Measurements from ENCODE around the gene DPH7. TPM values are rescaled to one million over a fixed set of nuclear protein-coding genes. Genes with fewer than 3 reads are reported as not detected.
"Not testable (repeated sequence)": the region's sequence is repeated elsewhere in the genome, so short reads cannot be mapped to it uniquely, and the experiment has no call there.

Gene DPH7
- total RNA-seq, 2 donors from 2014 or later, result 32.5 to 78.0 TPM

DNA sequence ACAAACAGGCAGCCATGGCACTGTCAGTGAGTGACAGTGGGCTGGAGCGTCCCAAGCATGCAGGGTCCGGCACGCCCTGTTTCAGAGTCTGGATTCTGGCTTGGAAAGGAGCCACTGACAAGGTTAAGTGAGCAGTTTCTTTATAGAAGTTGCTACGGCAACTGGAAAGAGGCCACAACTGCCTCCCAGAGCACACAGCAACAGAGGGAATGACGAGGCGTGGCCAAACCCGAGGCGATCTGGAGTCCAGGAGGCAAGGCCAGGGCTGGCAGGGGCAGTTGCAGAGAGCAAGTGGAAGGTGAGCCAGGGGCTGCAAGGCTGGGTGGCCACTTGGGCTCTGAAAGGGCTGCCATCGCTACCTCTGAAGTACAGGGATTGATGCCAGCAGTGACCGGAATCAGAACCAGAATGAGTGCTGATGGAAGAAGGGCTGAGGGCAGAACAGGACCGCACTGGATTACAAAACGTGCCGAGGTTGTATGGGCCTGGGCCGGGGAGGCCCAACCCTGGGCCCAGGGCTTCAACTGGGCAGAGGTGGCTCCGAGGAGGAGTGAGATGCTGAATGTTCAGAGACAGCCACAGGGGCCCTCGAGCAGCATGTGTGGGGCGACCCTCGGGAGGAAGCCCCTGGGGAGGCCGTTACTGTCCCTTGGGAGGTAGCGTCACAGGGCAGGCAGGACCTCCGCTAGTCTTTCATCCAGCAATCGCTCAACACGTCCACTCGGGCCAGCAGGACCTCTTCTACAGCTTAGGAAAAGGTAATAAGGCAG, 22.5 kb downstream of the DPH7 start:
- no peak for ATAC-seq
- Mint-ChIP-seq H3K27ac (no peak overlapping the region), H3K36me3 (peaks cover 14% of the 10 kb centered on the region), H3K27me3 (no peaks in the 10 kb centered on the region), H3K4me1 (ENCODE audit: low read depth in 2 of 2) (peaks cover 5 to 12% of the 10 kb centered on the region in 2 donors), H3K4me3 (no peak overlapping the region), H3K9me3 (no peaks in the 10 kb centered on the region)
- DNase-seq (ENCODE audit: low spot score), result no peak

- no peak overlapping the region for H3K4me3 Mint-ChIP-seq
- peaks cover 5 to 14% of the 10 kb centered on the region in 2 donors for H3K4me1 Mint-ChIP-seq (ENCODE audit: low read depth in 2 of 2)
- no peaks in the 10 kb centered on the region for H3K27me3 Mint-ChIP-seq
- peaks cover 14% of the 10 kb centered on the region for H3K36me3 Mint-ChIP-seq
- no peak for DNase-seq (ENCODE audit: low spot score)
- H3K9me3 Mint-ChIP-seq, result no peaks in the 10 kb centered on the region
- ATAC-seq, result no peak
- H3K27ac Mint-ChIP-seq, result no peak overlapping the region
Observed at GRCh38 chr9:137555179-137555578, 23.5 kb downstream of the DPH7 start.

GRCh38 chr9:137554349-137554748, 24.4 kb downstream of the DPH7 start:
- H3K27ac Mint-ChIP-seq, result no peak overlapping the region

DNA sequence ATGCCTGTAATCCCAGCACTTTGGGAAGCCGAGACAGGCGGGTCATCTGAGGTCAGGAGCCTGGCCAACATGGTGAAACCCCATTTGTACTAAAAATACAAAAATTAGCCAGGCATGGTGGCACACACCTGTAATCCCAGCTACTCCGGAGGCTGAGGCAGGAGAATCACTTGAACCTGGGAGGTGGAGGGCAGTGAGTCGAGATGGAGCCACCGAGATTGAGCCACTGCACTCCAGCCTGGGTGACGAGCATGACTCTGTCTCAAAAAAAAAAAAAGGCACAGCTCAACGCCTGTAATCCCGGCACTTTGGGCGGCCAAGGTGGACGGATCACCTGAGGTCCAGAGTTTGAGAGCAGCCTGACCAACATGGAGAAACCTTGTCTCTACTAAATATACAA, 25.1 kb downstream of the DPH7 start:
- H3K4me1 Mint-ChIP-seq (ENCODE audit: low read depth in 2 of 2), result peaks cover 5 to 19% of the 10 kb centered on the region in 2 donors
- ATAC-seq; H3K36me3 Mint-ChIP-seq; H3K27ac Mint-ChIP-seq; H3K9me3 Mint-ChIP-seq; H3K27me3 Mint-ChIP-seq; DNase-seq (ENCODE audit: low spot score); H3K4me3 Mint-ChIP-seq: not testable (repeated sequence)

More at GRCh38 chr9:137554349-137554748, 24.4 kb downstream of the DPH7 start:
- ATAC-seq (no peak), DNase-seq (ENCODE audit: low spot score) (no peak)
- peaks cover 5 to 19% of the 10 kb centered on the region in 2 donors for H3K4me1 Mint-ChIP-seq (ENCODE audit: low read depth in 2 of 2)
- H3K9me3 Mint-ChIP-seq, result no peaks in the 10 kb centered on the region
- H3K36me3 Mint-ChIP-seq, result peaks cover 8% of the 10 kb centered on the region
- no peaks in the 10 kb centered on the region for H3K27me3 Mint-ChIP-seq
- H3K4me3 Mint-ChIP-seq, result no peak overlapping the region

- Mint-ChIP-seq H3K4me3 (peak overlapping the region; percentile 91), H3K9me3 (no peaks in the 10 kb centered on the region), H3K27me3 (no peaks in the 10 kb centered on the region), H3K4me1 (ENCODE audit: low read depth in 2 of 2) (peaks cover 5 to 19% of the 10 kb centered on the region in 2 donors), H3K36me3 (peaks cover 8% of the 10 kb centered on the region), H3K27ac (peak overlapping the region; percentile 51 to 75)
- ATAC-seq (peak; percentile 1 to 10), DNase-seq (ENCODE audit: low spot score) (no peak)
Observed at GRCh38 chr9:137552022-137552768, 26.5 kb downstream of the DPH7 start.

DNA sequence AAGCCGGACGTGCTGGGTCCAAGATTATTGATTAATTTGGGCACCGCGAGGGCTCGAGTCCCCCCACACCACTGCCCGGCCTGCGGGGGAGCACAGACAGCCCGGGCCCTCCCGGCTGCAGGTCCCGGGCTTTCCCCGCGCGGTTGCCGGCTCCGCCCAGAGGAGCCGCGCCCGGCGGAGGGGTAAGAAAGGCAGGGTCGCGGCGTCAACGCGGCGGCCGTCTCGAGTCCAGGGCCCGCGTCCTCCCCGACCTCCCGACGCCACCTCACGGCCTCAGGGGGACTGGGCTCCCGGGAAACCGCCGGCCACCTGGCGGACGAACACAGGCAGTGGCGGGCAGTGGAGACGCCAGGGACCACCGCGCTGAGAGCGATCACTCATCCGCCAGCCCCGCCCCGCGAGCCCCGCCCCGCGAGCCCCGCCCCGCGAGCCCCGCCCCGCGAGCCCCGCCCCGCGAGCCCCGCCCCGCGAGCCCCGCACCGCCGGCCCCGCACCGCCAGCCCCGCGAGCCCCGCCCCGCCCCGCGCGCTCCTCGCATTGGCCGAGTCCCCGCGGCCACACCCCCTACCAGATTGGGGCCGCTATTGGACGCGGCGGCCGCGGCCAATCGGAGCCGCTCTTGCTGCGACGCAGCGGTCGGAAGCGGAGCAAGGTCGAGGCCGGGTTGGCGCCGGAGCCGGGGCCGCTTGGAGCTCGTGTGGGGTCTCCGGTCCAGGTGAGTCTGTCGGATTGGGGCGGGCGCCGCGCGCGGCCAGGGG, 27.3 kb downstream of the DPH7 start, which contains the start of gene MRPL41:
MRPL41 (plus strand) TSS at position 616 of the 758 bp plus-strand sequence. CDS start 203 bp downstream, outside the sequence.
- Mint-ChIP-seq H3K27ac (peak within 1 kb of the TSS; percentile 51 to 75), H3K27me3 (no peaks in the 10 kb centered on the region), H3K4me1 (ENCODE audit: low read depth in 2 of 2) (peaks cover 5 to 19% of the 10 kb centered on the region in 2 donors), H3K9me3 (no peaks in the 10 kb centered on the region), H3K4me3 (peak within 1 kb of the TSS; percentile 91), H3K36me3 (peaks cover 8% of the 10 kb centered on the region)
- peak; percentile 97 for ATAC-seq
- peak; percentile 93 for DNase-seq (ENCODE audit: low spot score)

DNA sequence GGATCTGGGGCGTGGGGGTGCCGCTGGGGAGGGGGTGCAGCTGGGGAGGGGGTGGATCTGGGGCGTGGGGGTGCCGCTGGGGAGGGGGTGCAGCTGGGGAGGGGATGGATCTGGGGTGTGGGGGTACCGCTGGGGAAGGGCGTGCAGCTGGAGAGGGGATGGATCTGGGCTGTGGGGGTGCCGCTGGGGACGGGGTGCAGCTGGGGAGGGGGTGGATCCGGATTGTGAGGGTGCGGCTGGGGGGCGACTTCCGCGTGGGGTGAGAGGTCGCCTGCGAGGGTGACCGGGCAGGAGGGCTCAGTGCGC, 27.8 kb downstream of the DPH7 start:
- not testable (repeated sequence) for H3K9me3 Mint-ChIP-seq; ATAC-seq; H3K27ac Mint-ChIP-seq; H3K4me3 Mint-ChIP-seq; H3K36me3 Mint-ChIP-seq; DNase-seq (ENCODE audit: low spot score); H3K27me3 Mint-ChIP-seq
- H3K4me1 Mint-ChIP-seq (ENCODE audit: low read depth in 2 of 2), result peaks cover 5 to 19% of the 10 kb centered on the region in 2 donors

- H3K4me3 Mint-ChIP-seq, result peak within 1 kb of the TSS; percentile 81
- no peaks in the 10 kb centered on the region for H3K9me3 Mint-ChIP-seq
- peaks cover 5 to 14% of the 10 kb centered on the region in 2 donors for H3K4me1 Mint-ChIP-seq (ENCODE audit: low read depth in 2 of 2)
- no peaks in the 10 kb centered on the region for H3K27me3 Mint-ChIP-seq
- DNase-seq (ENCODE audit: low spot score), result no peak
- peaks cover under 1% of the 10 kb centered on the region for H3K36me3 Mint-ChIP-seq
- H3K27ac Mint-ChIP-seq, result peak within 1 kb of the TSS in 1 of 2 donors; percentile 71
- ATAC-seq, result no peak
Observed at GRCh38 chr9:137550231-137550621, 28.5 kb downstream of the DPH7 start, which contains the start of gene PNPLA7. Gene PNPLA7 (minus strand): TSS chr9:137550402. CDS start chr9:137550197, 205 bp downstream.

DNA sequence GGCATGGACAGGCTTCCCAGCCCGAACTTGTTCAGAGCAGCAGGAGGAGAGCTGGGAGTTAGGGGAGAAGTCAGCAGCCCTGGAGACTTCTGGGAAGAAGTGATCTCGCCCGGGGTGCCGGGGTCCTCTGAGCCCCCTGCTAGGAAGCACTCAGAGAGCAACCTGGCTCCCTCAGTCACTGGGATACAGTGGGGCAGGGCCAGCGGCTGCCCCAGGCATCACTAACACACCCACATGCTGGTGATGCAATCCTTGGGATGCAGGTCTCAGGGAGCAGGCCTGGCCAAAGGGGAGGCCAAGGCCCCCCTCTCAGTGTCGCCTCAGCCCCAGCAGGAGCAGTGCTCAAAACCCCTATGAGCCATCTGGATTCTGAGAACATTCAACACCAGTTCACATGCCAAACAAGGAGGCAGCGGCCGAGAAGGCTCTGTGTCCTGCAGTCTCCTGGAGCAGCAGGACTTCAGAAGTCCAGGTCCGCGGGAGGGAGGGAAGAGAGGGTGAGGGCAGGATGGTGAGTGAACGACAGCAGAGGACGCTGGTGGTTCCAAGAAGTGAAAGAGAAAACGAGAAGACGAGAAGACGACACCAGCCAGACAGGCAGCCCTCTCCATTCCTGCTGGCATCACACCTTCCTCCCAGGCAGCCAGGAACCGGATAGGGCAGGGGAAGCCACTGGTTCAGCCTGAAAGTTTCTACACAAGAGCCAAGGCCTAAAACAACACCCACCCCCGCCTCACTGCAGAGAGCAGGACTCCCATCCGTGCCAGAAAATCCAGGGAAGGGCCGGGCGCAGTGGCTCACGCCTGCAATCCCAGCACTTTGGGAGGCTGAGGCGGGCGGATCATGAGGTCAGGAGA, 30.8 kb downstream of the DPH7 start:
- ATAC-seq (no peak), DNase-seq (ENCODE audit: low spot score) (no peak)
- H3K4me1 Mint-ChIP-seq (ENCODE audit: low read depth in 2 of 2), result peaks cover 5 to 15% of the 10 kb centered on the region in 2 donors
- no peaks in the 10 kb centered on the region for H3K9me3 Mint-ChIP-seq
- no peak overlapping the region for H3K27ac Mint-ChIP-seq
- no peaks in the 10 kb centered on the region for H3K27me3 Mint-ChIP-seq
- H3K4me3 Mint-ChIP-seq, result no peak overlapping the region
- no peaks in the 10 kb centered on the region for H3K36me3 Mint-ChIP-seq

GRCh38 chr9:137545123-137545522, 33.6 kb downstream of the DPH7 start:
- DNase-seq (ENCODE audit: low spot score) (no peak), ATAC-seq (no peak)
- Mint-ChIP-seq H3K36me3 (no peaks in the 10 kb centered on the region), H3K4me1 (ENCODE audit: low read depth in 2 of 2) (peaks cover 0 to 8% of the 10 kb centered on the region in 2 donors), H3K27me3 (no peaks in the 10 kb centered on the region), H3K27ac (no peak overlapping the region), H3K9me3 (no peaks in the 10 kb centered on the region), H3K4me3 (no peak overlapping the region)

DNA sequence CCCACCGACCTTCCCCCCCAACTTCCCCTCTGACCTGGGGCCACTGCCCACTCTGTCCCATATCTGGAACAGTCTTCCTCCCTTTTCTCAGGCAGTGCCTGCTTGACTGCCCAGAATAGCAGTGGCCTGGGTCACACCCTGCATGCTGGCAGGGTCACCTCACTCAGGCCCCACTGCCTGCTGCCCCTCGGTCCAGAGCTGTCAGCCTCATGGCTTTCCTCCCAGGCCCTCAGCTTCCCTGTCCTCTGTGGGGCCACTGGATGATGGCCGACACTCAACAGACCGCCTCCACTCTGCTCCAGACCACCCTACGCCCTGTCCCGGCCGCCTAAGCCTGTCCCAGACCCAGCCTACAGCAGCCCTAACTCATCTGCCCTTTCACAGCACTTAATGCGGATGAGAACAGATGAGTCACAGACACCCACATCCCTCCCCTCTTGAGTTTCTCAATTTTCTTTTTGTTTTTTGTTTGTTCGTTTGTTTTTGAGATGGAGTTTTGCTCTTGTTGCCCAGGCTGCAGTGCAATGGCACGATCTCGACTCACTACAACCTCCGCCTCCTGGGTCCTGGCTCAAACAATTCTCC, 34.5 kb downstream of the DPH7 start:
- Mint-ChIP-seq H3K27ac (no peak overlapping the region), H3K4me3 (no peak overlapping the region), H3K9me3 (no peaks in the 10 kb centered on the region), H3K36me3 (no peaks in the 10 kb centered on the region), H3K4me1 (ENCODE audit: low read depth in 2 of 2) (peaks cover 0 to 4% of the 10 kb centered on the region in 2 donors), H3K27me3 (no peaks in the 10 kb centered on the region)
- ATAC-seq (peak in 1 of 2 donors; percentile 17), DNase-seq (ENCODE audit: low spot score) (no peak)

DNA sequence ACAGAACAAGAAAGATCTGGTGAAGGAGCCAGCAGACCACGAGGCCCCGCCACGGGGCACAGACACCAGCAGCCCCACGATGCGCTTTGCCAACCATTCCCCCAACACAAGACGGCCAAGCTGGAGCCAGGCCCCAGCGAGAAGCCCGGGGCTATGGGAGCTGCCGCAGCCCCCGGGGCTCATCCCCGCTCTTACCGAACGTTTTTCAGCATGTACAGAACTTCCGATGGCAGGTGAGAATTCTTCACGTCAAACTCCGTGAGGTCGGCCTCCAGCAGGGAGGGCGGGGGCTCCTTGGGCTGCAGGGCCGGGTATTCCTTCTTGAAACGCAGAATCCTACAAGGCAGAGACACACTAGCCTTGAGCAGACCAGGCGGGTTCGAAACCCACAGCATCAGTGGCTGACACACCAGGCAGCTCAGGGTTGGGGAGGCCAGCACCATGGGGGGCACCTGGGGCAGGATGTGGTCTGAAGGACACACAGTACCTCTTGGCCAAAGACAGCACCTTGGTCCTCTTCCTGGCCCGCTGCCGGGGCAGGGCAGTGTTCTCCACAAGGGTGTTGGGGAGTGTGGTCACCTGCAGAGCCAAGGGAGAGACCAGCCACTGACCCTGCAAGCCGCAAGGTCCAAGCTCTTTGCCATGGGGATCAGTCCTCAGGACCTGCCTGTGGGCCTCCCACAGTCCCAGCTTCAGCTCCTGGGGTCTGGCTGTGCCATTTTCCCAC, 35.3 kb downstream of the DPH7 start:
- Mint-ChIP-seq H3K4me3 (no peak overlapping the region), H3K27ac (no peak overlapping the region), H3K9me3 (no peaks in the 10 kb centered on the region), H3K36me3 (no peaks in the 10 kb centered on the region), H3K4me1 (ENCODE audit: low read depth in 2 of 2) (peaks cover 0 to 4% of the 10 kb centered on the region in 2 donors), H3K27me3 (no peaks in the 10 kb centered on the region)
- no peak for DNase-seq (ENCODE audit: low spot score)
- ATAC-seq, result peak in 1 of 2 donors; percentile 8

All from natural killer cell treated with Interleukin-12 subunit alpha and Interleukin-12 subunit beta and Interleukin-15 and Interleukin-18, amount 100 ng/mL, for 72 hours (primary cell).